KMS-11 (cell line): ENCODE results near the gene TSN.

Source experiments
- H2AFZ ChIP-seq: fragments of 200-600 bp; sonication (generic); 2 replicates; pipeline ENCODE4 v1.6.1; 2016; ENCODE audit warnings: antibody characterized with exemption, mixed run types, low read depth
- H3K27ac ChIP-seq: fragments of 200-600 bp; sonication (generic); 2 replicates; pipeline ENCODE4 v1.6.1; 2016; ENCODE audit warnings: mild to moderate bottlenecking, mixed run types
- H3K27me3 ChIP-seq: fragments of 200-600 bp; sonication (generic); 2 replicates; pipeline ENCODE4 v1.6.1; 2017; ENCODE audit warnings: mild to moderate bottlenecking, low read depth, mixed run types, moderate library complexity; ENCODE audit not compliant: insufficient read depth
- H3K36me3 ChIP-seq: fragments of 200-600 bp; sonication (generic); 2 replicates; pipeline ENCODE4 v1.6.1; 2017; ENCODE audit warnings: mild to moderate bottlenecking, mixed run types; ENCODE audit not compliant: insufficient read depth
- H3K4me1 ChIP-seq: fragments of 200-600 bp; sonication (generic); 2 replicates; pipeline ENCODE4 v1.6.1; 2016; ENCODE audit warnings: mild to moderate bottlenecking, low read depth, mixed run types; ENCODE audit not compliant: poor library complexity, severe bottlenecking
- H3K4me2 ChIP-seq: fragments of 200-600 bp; sonication (generic); 2 replicates; pipeline ENCODE4 v1.7.0; 2016; ENCODE audit warnings: mild to moderate bottlenecking, mixed run types
- H3K4me3 ChIP-seq: fragments of 200-600 bp; sonication (generic); IDR thresholded peaks from 2 replicates; pipeline ENCODE4 v1.6.1; 2017; ENCODE audit warnings: low read depth, low read length, mixed read lengths; ENCODE audit not compliant: insufficient read depth
- H3K79me2 ChIP-seq: fragments of 200-600 bp; sonication (generic); 2 replicates; pipeline ENCODE4 v1.6.1; 2016; ENCODE audit warnings: low read depth, mixed run types; ENCODE audit not compliant: insufficient read depth
- H3K9ac ChIP-seq: fragments of 200-600 bp; sonication (generic); 2 replicates; pipeline ENCODE4 v1.6.1; 2016; ENCODE audit warnings: mild to moderate bottlenecking, mixed run types
- H4K20me1 ChIP-seq: fragments of 200-600 bp; sonication (generic); 2 replicates; pipeline ENCODE4 v1.6.1; 2016; ENCODE audit warnings: mild to moderate bottlenecking, mixed run types; ENCODE audit not compliant: insufficient read depth
- TF ChIP-seq, protein P1 (sequence below): fragments of 200-600 bp; sonication (generic); conservative IDR thresholded peaks from 2 replicates; pipeline ENCODE4 v1.6.1; 2017; ENCODE audit warnings: low read depth, mild to moderate bottlenecking, antibody characterized with exemption, low read length, moderate library complexity, mixed read lengths

The TSN gene

GRCh38 chr2:121777699-121778058 lies 22.2 kb downstream of the TSN start:
- Histone ChIP-seq H3K4me2 (no peak overlapping the region), H3K27ac (no peak overlapping the region), H3K36me3 (no peaks in the 10 kb centered on the region), H3K4me1 (no peaks in the 10 kb centered on the region), H3K79me2 (no peaks in the 10 kb centered on the region), H3K9ac (no peak overlapping the region), H2AFZ (no peak overlapping the region), H4K20me1 (no peaks in the 10 kb centered on the region), H3K27me3 (no peaks in the 10 kb centered on the region), H3K4me3 (no peak overlapping the region)
- TF ChIP-seq, protein P1, sequence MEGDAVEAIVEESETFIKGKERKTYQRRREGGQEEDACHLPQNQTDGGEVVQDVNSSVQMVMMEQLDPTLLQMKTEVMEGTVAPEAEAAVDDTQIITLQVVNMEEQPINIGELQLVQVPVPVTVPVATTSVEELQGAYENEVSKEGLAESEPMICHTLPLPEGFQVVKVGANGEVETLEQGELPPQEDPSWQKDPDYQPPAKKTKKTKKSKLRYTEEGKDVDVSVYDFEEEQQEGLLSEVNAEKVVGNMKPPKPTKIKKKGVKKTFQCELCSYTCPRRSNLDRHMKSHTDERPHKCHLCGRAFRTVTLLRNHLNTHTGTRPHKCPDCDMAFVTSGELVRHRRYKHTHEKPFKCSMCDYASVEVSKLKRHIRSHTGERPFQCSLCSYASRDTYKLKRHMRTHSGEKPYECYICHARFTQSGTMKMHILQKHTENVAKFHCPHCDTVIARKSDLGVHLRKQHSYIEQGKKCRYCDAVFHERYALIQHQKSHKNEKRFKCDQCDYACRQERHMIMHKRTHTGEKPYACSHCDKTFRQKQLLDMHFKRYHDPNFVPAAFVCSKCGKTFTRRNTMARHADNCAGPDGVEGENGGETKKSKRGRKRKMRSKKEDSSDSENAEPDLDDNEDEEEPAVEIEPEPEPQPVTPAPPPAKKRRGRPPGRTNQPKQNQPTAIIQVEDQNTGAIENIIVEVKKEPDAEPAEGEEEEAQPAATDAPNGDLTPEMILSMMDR, result no peak

DNA sequence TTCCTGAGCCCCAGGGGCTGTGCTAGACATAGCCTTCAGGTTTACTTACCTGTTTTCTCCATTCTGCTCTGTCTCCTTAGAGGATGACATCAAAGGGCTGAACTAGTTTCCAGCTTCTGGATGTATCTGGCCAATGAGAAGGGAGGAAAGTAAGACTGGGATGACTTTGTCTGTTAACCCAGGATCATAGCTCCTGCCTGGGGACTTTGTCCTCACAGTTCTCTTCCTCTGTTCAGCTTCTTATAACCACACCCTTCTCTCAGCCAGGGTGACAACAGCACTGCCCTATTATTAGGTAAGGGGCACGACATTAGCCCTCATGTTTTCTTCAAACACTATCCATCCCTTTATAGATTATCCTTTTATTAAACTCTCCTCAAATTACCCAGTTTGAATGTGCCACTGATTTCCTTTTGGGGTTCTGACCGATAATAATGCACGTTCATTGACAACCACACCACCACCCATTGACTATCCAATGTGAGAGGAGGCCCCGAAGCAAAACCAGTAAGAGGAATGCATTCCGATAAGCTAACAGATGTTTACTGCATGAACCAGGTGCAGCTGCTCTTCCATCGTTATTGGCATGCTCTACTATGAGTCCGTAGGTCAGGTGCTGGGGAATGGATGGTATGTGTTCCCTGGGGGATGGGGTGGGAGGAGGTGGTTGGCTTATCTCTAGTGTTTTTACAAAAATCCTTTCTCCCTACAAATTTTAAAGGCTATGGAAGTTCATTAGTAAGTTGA lies 23.5 kb downstream of the TSN start:
- H3K4me3 ChIP-seq, result no peak overlapping the region
- no peak overlapping the region for H2AFZ ChIP-seq
- H4K20me1 ChIP-seq, result no peaks in the 10 kb centered on the region
- H3K36me3 ChIP-seq, result no peaks in the 10 kb centered on the region
- no peaks in the 10 kb centered on the region for H3K4me1 ChIP-seq
- H3K9ac ChIP-seq, result no peak overlapping the region
- TF ChIP-seq, protein P1, result no peak
- H3K27ac ChIP-seq, result no peak overlapping the region
- no peak overlapping the region for H3K4me2 ChIP-seq
- no peaks in the 10 kb centered on the region for H3K79me2 ChIP-seq
- H3K27me3 ChIP-seq, result no peaks in the 10 kb centered on the region

DNA sequence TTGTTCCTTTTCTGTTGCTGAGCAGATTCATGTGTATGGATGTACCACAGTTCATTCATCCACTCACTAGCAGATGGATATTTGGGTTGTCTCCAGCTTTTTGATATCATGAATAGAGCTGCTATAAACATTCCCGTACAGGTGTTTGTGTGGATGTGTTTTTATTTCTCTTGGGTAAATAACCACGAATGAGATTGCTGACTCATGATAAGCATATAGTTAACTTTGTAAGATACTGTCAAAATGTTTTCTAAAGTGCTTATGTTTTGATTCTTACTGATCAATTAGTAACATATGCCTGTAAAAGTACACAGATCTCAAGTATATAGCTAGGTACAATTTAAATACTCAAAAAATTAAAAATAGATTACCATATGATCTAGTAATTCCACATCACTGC lies 27.7 kb downstream of the TSN start:
- no peaks in the 10 kb centered on the region for H4K20me1 ChIP-seq
- TF ChIP-seq, protein P1, result no peak
- no peaks in the 10 kb centered on the region for H3K36me3 ChIP-seq
- no peak overlapping the region for H3K27ac ChIP-seq
- H3K4me2 ChIP-seq, result no peak overlapping the region
- no peak overlapping the region for H3K9ac ChIP-seq
- H3K79me2 ChIP-seq, result no peaks in the 10 kb centered on the region
- H2AFZ ChIP-seq, result no peak overlapping the region
- no peaks in the 10 kb centered on the region for H3K27me3 ChIP-seq
- no peak overlapping the region for H3K4me3 ChIP-seq
- no peaks in the 10 kb centered on the region for H3K4me1 ChIP-seq

- Histone ChIP-seq H4K20me1 (no peaks in the 10 kb centered on the region), H3K4me2 (no peak overlapping the region), H3K36me3 (no peaks in the 10 kb centered on the region), H2AFZ (no peak overlapping the region), H3K4me1 (no peaks in the 10 kb centered on the region), H3K27ac (no peak overlapping the region), H3K9ac (no peak overlapping the region), H3K79me2 (no peaks in the 10 kb centered on the region), H3K4me3 (no peak overlapping the region), H3K27me3 (no peaks in the 10 kb centered on the region)
- TF ChIP-seq, protein P1, result no peak
Measured at GRCh38 chr2:121788685-121789084, 33.2 kb downstream of the TSN start.
